ENCODE measurements around the gene SLC6A8.

SLC6A8 gene

DNA sequence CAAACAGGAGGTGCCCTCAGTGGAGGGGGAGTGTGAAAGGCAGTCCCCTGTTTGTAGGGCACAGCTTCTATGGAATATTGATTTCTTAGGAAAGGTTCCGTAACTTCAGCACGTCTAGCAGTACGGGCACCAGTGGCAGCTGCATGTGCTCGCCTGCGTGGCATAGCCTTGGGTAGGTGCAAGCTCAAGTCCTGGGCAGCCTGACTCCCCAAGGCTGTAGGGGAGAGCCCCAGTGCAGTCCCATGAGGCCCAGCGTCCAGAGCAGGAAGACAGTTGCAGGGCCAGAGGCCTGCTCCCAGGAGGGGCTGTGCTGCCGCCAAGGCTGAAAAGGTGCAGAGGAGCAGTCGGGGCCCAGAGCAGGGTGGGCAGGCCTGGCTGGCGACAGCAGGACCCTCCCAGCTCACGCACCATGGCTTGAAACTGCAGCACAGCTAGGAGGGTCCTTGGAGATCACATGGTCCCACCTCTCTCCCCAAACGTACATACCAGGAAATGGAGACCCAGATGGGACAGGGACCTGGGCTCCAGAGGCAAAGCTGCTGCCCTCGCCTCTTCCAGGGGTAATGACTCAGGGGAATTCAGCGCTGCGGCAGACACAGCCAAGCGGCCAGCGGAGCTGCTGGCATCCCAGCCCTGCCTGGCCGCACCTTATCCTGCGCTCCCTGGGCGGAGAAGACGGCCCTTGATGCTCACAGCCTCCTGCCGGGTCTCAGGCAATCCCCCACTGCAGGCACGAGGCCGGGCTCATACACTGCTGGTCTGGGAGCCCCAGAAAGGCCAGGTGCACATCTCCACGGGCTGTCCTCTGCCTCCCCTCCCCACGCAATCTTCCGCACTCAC is 46.8 kb upstream of the SLC6A8 start:
- no peak for DNase-seq (ENCODE audit: low read depth)
- no peak overlapping the region for H3K4me3 ChIP-seq (ENCODE audit: control insufficient read depth, low read depth, low read length)
- TF ChIP-seq, protein P1, sequence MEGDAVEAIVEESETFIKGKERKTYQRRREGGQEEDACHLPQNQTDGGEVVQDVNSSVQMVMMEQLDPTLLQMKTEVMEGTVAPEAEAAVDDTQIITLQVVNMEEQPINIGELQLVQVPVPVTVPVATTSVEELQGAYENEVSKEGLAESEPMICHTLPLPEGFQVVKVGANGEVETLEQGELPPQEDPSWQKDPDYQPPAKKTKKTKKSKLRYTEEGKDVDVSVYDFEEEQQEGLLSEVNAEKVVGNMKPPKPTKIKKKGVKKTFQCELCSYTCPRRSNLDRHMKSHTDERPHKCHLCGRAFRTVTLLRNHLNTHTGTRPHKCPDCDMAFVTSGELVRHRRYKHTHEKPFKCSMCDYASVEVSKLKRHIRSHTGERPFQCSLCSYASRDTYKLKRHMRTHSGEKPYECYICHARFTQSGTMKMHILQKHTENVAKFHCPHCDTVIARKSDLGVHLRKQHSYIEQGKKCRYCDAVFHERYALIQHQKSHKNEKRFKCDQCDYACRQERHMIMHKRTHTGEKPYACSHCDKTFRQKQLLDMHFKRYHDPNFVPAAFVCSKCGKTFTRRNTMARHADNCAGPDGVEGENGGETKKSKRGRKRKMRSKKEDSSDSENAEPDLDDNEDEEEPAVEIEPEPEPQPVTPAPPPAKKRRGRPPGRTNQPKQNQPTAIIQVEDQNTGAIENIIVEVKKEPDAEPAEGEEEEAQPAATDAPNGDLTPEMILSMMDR (IDR thresholded peaks at IDR 0.05; ENCODE audit: control insufficient read depth, insufficient read depth, low read depth, low read length, missing control alignments): no peak

DNA sequence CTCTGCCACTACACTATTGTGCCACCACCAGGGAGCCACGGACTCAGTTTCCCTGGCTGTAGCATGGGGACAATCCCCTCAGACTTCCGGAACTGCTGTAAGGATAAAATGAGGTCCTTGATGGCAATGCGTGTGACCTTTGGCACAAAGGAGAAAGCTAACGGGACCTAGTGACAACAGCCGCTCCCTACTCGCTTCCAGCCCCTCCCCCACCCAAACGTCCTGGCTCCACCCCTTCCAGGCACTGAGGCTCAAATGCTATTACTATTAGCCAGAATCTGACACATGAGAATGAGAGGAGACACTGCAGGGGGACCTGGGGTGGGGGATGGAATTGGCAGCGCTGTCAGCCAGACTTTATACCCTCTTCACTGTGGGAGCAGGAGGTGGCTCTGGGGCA is 46.1 kb upstream of the SLC6A8 start:
- TF ChIP-seq, protein P1 (IDR thresholded peaks at IDR 0.05; ENCODE audit: control insufficient read depth, insufficient read depth, low read depth, low read length, missing control alignments): no peak
- DNase-seq (ENCODE audit: low read depth): no peak
- H3K4me3 ChIP-seq (ENCODE audit: control insufficient read depth, low read depth, low read length): no peak overlapping the region

DNA sequence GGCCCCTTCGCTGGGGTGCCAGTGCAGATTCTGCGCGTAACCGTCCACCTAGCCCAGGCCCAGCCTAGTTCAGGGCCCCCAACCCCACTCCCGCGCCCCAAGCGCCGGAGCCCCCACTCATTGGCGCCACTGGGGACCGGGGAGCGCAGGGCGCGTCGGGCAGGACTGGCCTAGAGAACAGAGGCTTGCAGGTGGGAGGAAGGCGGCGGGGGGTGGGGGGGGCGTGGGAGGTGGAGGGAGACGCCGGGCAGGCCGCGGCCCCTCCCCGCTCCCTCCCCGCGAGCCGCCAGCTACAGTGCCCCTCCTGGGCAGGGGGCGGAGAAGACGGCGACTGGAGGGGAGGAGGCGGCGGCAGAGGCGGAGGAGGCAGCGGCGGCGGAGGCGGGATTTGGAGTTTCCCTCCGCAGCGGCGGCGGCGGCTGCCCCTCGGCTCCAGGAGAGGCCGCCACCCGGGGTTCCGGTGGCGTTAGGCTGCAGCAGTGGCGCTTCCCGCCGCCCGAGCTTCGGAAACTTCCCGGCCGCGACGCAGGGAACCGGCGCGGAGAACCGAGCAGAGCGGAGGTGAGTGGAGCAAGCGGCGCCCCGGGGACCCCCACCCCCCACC is 45.6 kb upstream of the SLC6A8 start:
- H3K4me3 ChIP-seq (ENCODE audit: control insufficient read depth, low read depth, low read length): no peak overlapping the region
- no peak for DNase-seq (ENCODE audit: low read depth)
- TF ChIP-seq, protein P1 (IDR thresholded peaks at IDR 0.05; ENCODE audit: control insufficient read depth, insufficient read depth, low read depth, low read length, missing control alignments): no peak

DNA sequence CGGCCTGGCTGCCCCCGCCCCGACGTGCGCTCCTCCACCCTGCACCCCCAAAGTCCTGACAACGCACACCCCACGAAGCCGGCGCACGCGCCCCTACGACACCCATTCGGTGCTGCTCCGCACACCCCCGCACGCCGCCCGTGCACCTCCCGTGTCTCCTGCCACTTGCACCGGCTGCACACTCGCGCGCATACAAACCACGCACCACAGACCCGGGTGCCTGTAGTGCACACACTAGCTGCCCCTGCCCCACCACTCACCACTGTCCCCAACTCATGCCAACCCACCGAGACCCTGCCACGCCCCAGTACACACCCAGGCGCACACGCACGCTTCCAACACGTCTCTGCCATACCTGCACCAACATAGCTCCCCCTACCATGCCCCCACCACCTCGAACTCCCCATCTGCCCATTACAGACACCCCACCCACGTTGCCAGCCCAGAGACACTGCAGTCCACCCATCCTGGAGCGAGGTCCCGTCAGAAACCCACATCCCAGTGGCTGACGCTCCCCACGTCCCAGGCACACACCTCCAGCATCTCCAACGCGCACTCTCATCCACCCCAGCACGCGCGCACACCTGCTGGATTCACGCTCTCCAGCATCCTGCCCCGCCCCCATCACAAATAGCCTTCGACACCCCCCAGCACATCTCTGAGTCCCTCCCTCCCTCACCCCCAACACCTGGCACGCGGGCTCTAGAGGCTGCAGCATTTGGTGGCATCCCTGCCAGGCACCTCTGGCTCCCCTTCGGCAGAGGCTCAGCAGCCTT is 44.9 kb upstream of the SLC6A8 start:
- no peak overlapping the region for H3K4me3 ChIP-seq (ENCODE audit: control insufficient read depth, low read depth, low read length)
- TF ChIP-seq, protein P1 (IDR thresholded peaks at IDR 0.05; ENCODE audit: control insufficient read depth, insufficient read depth, low read depth, low read length, missing control alignments): no peak
- no peak for DNase-seq (ENCODE audit: low read depth)

DNA sequence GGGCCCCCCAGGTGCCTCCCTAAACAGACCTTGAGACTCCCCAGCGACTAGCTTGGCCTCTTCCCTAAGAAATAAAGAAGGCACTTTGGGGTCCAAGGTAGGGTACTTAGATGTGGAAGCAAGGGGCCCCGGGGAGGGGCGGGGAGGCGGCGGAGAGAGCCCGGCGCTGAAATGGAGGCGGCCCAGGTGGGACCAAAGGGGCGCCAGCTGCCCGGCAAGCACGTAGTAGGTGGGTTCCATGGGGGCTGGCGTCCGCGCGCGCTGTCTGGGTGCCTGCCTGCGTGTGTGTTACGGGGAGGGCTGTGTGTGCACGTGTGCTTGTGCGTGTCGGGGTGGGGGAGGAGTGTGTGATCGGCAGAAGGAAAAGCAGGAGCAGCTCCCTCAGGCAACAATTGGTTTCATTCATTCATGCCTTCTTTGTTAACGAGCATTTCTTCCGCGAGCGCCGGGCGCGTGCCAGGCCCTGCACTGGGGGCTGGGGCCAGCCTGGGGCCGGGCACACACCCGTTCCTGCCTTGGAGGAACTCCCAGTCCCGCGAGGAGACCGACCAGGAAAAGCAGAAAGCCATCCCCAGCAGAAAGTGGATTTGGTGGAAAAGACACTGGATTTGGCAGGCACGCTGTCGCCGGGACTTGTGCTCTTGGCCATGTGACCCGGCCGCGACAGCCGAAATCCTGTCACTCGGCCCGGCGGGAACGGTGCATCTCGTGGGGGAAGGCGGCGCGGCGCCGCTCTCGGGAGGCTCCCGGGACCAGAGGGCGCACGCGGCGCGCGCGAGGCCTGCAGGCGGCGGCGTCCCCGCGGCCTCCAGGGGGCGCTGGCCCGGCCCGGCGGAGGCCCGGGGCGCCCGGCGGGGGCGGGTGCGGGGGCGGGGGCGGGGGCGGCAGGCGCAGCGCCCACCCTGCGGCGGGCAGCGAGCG is 44.0 kb upstream of the SLC6A8 start:
- DNase-seq (ENCODE audit: low read depth): no peak

More for the DNA sequence above, 44.0 kb upstream of the SLC6A8 start:
- TF ChIP-seq, protein P1 (IDR thresholded peaks at IDR 0.05; ENCODE audit: control insufficient read depth, insufficient read depth, low read depth, low read length, missing control alignments): no peak
- H3K4me3 ChIP-seq (ENCODE audit: control insufficient read depth, low read depth, low read length): no peak overlapping the region; the same call in 1 of the 2 replicates

Data from AG09309 (cell line).